ENCODE data around the gene CMIP. TPM values are rescaled to one million over a fixed set of nuclear protein-coding genes. Genes with fewer than 3 reads are reported as not detected.

Gene CMIP
- total RNA-seq, 1 experiment from 2014 or later = 53.6 TPM

GRCh38 chr16:81397879-81398520 is 46.6 kb upstream of the CMIP start:
- Mint-ChIP-seq H3K27me3 (ENCODE audit: insufficient read depth, unreplicated experiment) (no peaks in the 10 kb centered on the region), H3K27ac (ENCODE audit: low read depth, unreplicated experiment) (no peak overlapping the region), H3K9me3 (ENCODE audit: unreplicated experiment) (no peaks in the 10 kb centered on the region), H3K4me3 (ENCODE audit: unreplicated experiment) (no peak overlapping the region), H3K36me3 (ENCODE audit: insufficient read depth, unreplicated experiment) (peaks cover 18% of the 10 kb centered on the region), H3K4me1 (ENCODE audit: insufficient read depth, unreplicated experiment) (peaks cover 9% of the 10 kb centered on the region)
- ChIA-PET CTCF (interaction anchor here (1.1 kb wide), 1 partner anchor 326 kb away, joined by 4 read pairs; no protein-coding TSS in a partner anchor), POLR2A (no interaction called here)
- no peak for TF ChIP-seq CTCF (IDR thresholded peaks at IDR 0.05; ENCODE audit: unreplicated experiment)
- intact Hi-C loops (cut with micrococcal nuclease) = no loop called here
- BruUV-seq (replicated peaks) = no TSS peak
- no peak for DNase-seq (ENCODE audit: unreplicated experiment)

GRCh38 chr16:81399909-81400308 is 44.7 kb upstream of the CMIP start:
- intact Hi-C loops (cut with micrococcal nuclease) = loop anchor here (10.0 kb wide), 2 partner anchors 125 to 185 kb away; no protein-coding TSS in a partner anchor

GRCh38 chr16:81401035-81401950 is 43.3 kb upstream of the CMIP start:
- CTCF ChIA-PET = interaction anchor here (0.6 to 5.8 kb wide), 16 partner anchors 24 to 1114 kb away, joined by 3 to 65 read pairs (median 4); no protein-coding TSS in a partner anchor
- TSS peak; percentile 59 for BruUV-seq (replicated peaks)
- Mint-ChIP-seq H3K36me3 (ENCODE audit: insufficient read depth, unreplicated experiment) (peaks cover 6% of the 10 kb centered on the region), H3K4me3 (ENCODE audit: unreplicated experiment) (peak overlapping the region; percentile 41), H3K27ac (ENCODE audit: low read depth, unreplicated experiment) (peak overlapping the region; percentile 66), H3K4me1 (ENCODE audit: insufficient read depth, unreplicated experiment) (peaks cover 14% of the 10 kb centered on the region), H3K27me3 (ENCODE audit: insufficient read depth, unreplicated experiment) (no peaks in the 10 kb centered on the region), H3K9me3 (ENCODE audit: unreplicated experiment) (no peaks in the 10 kb centered on the region)
- POLR2A ChIA-PET = interaction anchor here (0.7 to 1.5 kb wide), 6 partner anchors 12 to 296 kb away, joined by 3 to 7 read pairs (median 3); no protein-coding TSS in a partner anchor
- peak; percentile 93 for DNase-seq (ENCODE audit: unreplicated experiment)
- TF ChIP-seq CTCF (IDR thresholded peaks at IDR 0.05; ENCODE audit: unreplicated experiment) = no peak
- intact Hi-C loops (cut with micrococcal nuclease) = loop anchor here (10.0 kb wide), 2 partner anchors 124 to 184 kb away; no protein-coding TSS in a partner anchor

More at GRCh38 chr16:81399909-81400308, 44.7 kb upstream of the CMIP start:
- no peak for DNase-seq (ENCODE audit: unreplicated experiment)
- no peak overlapping the region for H3K4me3 Mint-ChIP-seq (ENCODE audit: unreplicated experiment)
- peaks cover 6% of the 10 kb centered on the region for H3K36me3 Mint-ChIP-seq (ENCODE audit: insufficient read depth, unreplicated experiment)
- TF ChIP-seq CTCF (IDR thresholded peaks at IDR 0.05; ENCODE audit: unreplicated experiment) = no peak
- ChIA-PET CTCF (interaction anchor here (0.6 to 5.8 kb wide), 12 partner anchors 15 to 396 kb away, joined by 3 to 65 read pairs (median 4); no protein-coding TSS in a partner anchor), POLR2A (interaction anchor here (0.7 kb wide), 1 partner anchor 20 kb away, joined by 3 read pairs; no protein-coding TSS in a partner anchor)
- H3K4me1 Mint-ChIP-seq (ENCODE audit: insufficient read depth, unreplicated experiment) = peaks cover 9% of the 10 kb centered on the region
- no peaks in the 10 kb centered on the region for H3K27me3 Mint-ChIP-seq (ENCODE audit: insufficient read depth, unreplicated experiment)
- no peak overlapping the region for H3K27ac Mint-ChIP-seq (ENCODE audit: low read depth, unreplicated experiment)
- BruUV-seq (replicated peaks) = no TSS peak
- H3K9me3 Mint-ChIP-seq (ENCODE audit: unreplicated experiment) = no peaks in the 10 kb centered on the region

- POLR2A ChIA-PET = no interaction called here
- intact Hi-C loops (cut with micrococcal nuclease) = loop anchor here (1.0 to 10.0 kb wide), 6 partner anchors 90 to 320 kb away; no protein-coding TSS in a partner anchor
- Mint-ChIP-seq H3K27me3 (ENCODE audit: insufficient read depth, unreplicated experiment) (no peaks in the 10 kb centered on the region), H3K27ac (ENCODE audit: low read depth, unreplicated experiment) (no peak overlapping the region), H3K4me3 (ENCODE audit: unreplicated experiment) (no peak overlapping the region), H3K4me1 (ENCODE audit: insufficient read depth, unreplicated experiment) (peaks cover 27% of the 10 kb centered on the region), H3K9me3 (ENCODE audit: unreplicated experiment) (no peaks in the 10 kb centered on the region), H3K36me3 (ENCODE audit: insufficient read depth, unreplicated experiment) (peaks cover 6% of the 10 kb centered on the region)
- DNase-seq (ENCODE audit: unreplicated experiment) = no peak
- CTCF ChIA-PET = interaction anchor here (0.5 to 5.8 kb wide), 21 partner anchors 13 to 327 kb away, joined by 3 to 65 read pairs (median 4); no protein-coding TSS in a partner anchor
- no TSS peak for BruUV-seq (replicated peaks)
- TF ChIP-seq CTCF (IDR thresholded peaks at IDR 0.05; ENCODE audit: unreplicated experiment) = no peak
Observed at GRCh38 chr16:81403208-81403600, 41.4 kb upstream of the CMIP start.
